Measurements from ENCODE around the gene CPA5.
"Not testable (repeated sequence)": the region's sequence is repeated elsewhere in the genome, so short reads cannot be mapped to it uniquely, and the experiment has no call there.

The CPA5 gene

GRCh38 chr7:130371046-130371445 is 26.4 kb downstream of the CPA5 start:
- no peaks in the 10 kb centered on the region for H3K36me3 ChIP-seq
- TF ChIP-seq CTCF (IDR thresholded peaks at IDR 0.05) = no peak
- peak overlapping the region; percentile 92 to 94 for H3K27ac ChIP-seq
- DNase-seq = peak; percentile 81 to 82
- no peaks in the 10 kb centered on the region for H3K9me3 ChIP-seq
- H3K4me3 ChIP-seq = no peak overlapping the region
- H3K27me3 ChIP-seq = no peaks in the 10 kb centered on the region
- intact Hi-C loops (cut with DNase I; ENCODE audit: low total_unique reads) = no loop called here
- peaks cover 6 to 69% (median 60%) of the 10 kb centered on the region in 4 donors for H3K4me1 ChIP-seq

GRCh38 chr7:130372402-130373165 is 28.0 kb downstream of the CPA5 start:
- intact Hi-C loops (cut with DNase I; ENCODE audit: low total_unique reads) = no loop called here
- H3K27me3 ChIP-seq = no peaks in the 10 kb centered on the region
- no peaks in the 10 kb centered on the region for H3K9me3 ChIP-seq
- H3K4me1 ChIP-seq = peaks cover 6 to 68% (median 59%) of the 10 kb centered on the region in 4 donors
- H3K27ac ChIP-seq = peak overlapping the region; percentile 92 to 94
- H3K4me3 ChIP-seq = no peak overlapping the region
- no peak for TF ChIP-seq CTCF (IDR thresholded peaks at IDR 0.05)
- H3K36me3 ChIP-seq = no peaks in the 10 kb centered on the region
- peak in 1 of 2 donors; percentile 45 for DNase-seq

- Histone ChIP-seq H3K4me1 (peaks cover 6 to 63% (median 51%) of the 10 kb centered on the region in 4 donors), H3K9me3 (no peaks in the 10 kb centered on the region), H3K4me3 (no peak overlapping the region), H3K27ac (peak overlapping the region; percentile 92 to 94), H3K27me3 (no peaks in the 10 kb centered on the region), H3K36me3 (no peaks in the 10 kb centered on the region)
- no peak for DNase-seq
- intact Hi-C loops (cut with DNase I; ENCODE audit: low total_unique reads) = no loop called here
- TF ChIP-seq CTCF (IDR thresholded peaks at IDR 0.05) = no peak
Observed at GRCh38 chr7:130374507-130374906, 29.9 kb downstream of the CPA5 start.

- H3K36me3 ChIP-seq; H3K9me3 ChIP-seq; DNase-seq; H3K4me3 ChIP-seq; H3K27me3 ChIP-seq; intact Hi-C loops (cut with DNase I; ENCODE audit: low total_unique reads): not testable (repeated sequence)
- Histone ChIP-seq H3K4me1 (peaks cover 0 to 55% (median 46%) of the 10 kb centered on the region in 4 donors), H3K27ac (peak overlapping the region; percentile 92 to 94)
Observed at GRCh38 chr7:130376461-130376860, 31.8 kb downstream of the CPA5 start.

GRCh38 chr7:130377178-130377577 is 32.6 kb downstream of the CPA5 start:
- TF ChIP-seq CTCF (IDR thresholded peaks at IDR 0.05) = no peak
- H3K27ac ChIP-seq = no peak overlapping the region
- intact Hi-C loops (cut with DNase I; ENCODE audit: low total_unique reads) = no loop called here
- DNase-seq = no peak
- H3K9me3 ChIP-seq = no peaks in the 10 kb centered on the region
- H3K4me1 ChIP-seq = peaks cover 0 to 48% (median 41%) of the 10 kb centered on the region in 4 donors
- no peaks in the 10 kb centered on the region for H3K27me3 ChIP-seq
- no peaks in the 10 kb centered on the region for H3K36me3 ChIP-seq
- H3K4me3 ChIP-seq = no peak overlapping the region

GRCh38 chr7:130379019-130379418 is 34.4 kb downstream of the CPA5 start:
- Histone ChIP-seq H3K27me3 (no peaks in the 10 kb centered on the region), H3K4me3 (no peak overlapping the region), H3K27ac (peak overlapping the region in 1 of 2 donors; percentile 58), H3K9me3 (no peaks in the 10 kb centered on the region), H3K4me1 (peaks cover 0 to 29% (median 24%) of the 10 kb centered on the region in 4 donors), H3K36me3 (no peaks in the 10 kb centered on the region)
- no peak for TF ChIP-seq CTCF (IDR thresholded peaks at IDR 0.05)
- intact Hi-C loops (cut with DNase I; ENCODE audit: low total_unique reads) = no loop called here
- no peak for DNase-seq
